ENCODE data around the gene BMP8B.
"Not testable (repeated sequence)": the region's sequence is repeated elsewhere in the genome, so short reads cannot be mapped to it uniquely, and the experiment has no call there.

Gene BMP8B, protein sequence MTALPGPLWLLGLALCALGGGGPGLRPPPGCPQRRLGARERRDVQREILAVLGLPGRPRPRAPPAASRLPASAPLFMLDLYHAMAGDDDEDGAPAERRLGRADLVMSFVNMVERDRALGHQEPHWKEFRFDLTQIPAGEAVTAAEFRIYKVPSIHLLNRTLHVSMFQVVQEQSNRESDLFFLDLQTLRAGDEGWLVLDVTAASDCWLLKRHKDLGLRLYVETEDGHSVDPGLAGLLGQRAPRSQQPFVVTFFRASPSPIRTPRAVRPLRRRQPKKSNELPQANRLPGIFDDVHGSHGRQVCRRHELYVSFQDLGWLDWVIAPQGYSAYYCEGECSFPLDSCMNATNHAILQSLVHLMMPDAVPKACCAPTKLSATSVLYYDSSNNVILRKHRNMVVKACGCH

DNA sequence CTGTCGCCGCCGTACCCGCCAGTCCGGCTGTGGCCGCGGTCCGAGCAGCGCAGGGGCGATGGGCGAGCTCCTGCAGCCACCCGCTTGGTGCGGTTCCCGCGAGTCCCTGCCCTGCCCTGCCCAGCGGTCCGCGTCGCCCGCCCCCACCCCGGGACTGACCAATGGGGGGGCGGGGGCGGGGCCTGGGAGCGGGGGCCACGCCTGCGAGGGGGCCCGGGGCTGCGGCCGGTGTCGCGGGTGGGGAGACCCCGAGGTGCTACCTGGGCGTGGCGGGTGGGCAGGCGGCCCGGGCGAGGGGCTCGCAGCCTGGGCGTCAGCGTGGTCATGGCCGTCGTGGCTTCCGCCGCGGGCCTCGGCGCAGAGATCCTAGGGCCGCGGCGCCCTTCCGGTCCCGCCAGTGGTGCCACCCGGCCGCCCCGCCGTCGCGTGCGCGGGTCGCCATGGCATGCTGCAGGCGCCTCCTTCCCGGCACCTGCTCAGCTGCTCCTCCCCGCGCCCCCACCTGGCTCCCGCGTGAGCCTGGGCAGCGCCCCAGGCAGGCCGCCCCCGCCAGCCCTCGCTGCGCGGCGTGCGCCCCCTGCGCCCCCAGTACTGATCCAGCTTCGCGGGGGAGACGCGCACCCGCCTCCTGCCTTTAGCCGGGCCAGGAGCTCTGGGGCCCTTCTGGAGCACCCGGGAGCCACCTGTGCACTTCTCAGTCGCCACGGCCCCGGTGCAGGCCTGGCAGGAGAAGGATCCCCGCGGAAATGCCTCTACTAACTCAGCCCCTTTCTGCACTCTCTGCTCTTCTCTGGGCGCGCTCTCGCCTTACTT lies at the start of gene BMP8B:
BMP8B (minus strand) TSS at position 108 of the 813 bp plus-strand sequence. CDS start 380 bp downstream, outside the sequence.
- DNase-seq (ENCODE audit: low read depth in 3 of 3) = peak in 1 of 3 donors; percentile 25

DNA sequence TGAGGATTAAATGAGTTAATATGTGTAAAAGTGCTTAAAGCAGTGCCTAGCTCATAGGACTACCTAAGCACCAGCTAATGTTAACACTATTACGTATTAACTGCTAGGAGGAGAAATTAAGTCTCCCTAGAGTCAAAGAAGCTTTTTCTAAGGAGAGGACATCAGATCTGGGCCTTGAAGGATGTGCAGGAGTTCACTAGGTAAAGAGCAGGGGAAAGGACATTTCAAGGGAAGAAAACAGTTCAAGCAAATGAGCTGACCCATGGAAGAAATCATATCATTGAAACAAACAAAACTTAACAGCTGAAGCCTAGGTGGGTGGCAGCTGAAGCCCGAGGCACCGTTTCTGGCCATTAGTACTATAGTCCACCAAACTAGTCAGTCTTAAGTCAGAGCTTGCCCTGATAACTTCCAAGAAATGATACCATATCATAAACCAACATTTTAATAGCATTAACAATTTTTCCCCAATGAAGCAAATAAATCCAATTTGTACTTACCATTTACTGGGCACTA lies 48.0 kb upstream of the BMP8B start:
- no peak for DNase-seq (ENCODE audit: low read depth in 3 of 3)

DNA sequence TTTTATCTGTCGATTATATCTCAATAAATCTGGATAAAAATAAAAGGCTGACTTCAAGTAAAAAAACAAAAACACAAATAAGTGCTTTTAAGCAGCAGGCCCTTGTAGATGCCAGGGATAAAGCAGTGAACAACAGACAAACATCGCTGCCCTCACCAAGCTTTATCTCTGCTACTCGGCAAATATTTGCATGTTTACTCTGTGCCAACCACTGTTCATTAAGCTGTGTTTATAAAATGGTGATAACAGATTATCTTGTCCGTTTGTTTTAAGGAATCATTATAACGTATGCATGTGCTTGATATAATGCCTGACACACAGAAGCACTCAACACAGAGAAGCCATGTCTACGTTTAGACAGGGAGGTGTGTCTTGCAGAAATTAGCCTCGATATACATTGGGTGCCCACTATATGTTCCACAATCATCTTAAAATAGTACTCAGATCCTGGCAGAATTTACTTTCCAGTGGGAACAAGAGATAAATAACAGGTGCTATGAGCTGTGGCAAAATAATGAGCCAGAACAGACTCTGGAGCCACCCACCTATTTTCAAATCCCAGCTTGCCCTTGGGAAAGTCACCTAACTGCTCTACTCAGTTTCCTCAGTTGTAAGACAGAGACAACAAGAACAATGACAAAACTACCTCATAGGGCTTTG lies 47.4 kb upstream of the BMP8B start:
- no peak for DNase-seq (ENCODE audit: low read depth in 3 of 3)

DNA sequence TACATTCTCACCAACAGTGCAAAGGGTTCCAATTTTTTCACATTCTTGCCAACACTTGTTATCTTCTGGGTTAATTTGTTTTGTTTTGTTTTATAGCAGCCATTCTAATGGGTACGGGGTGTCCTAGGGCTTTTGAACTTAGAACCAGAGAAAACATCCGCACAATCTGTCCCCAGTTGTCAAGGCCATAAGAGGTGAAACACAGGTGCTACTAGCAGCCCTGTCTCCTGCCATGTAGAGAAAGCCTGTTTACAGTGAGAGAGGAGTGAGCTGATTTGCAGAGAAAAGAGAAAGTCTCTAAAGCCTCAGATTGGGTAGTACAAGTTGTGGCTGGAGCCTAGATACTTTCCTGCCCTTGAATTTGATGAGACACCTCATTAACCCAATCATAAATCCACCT lies 46.4 kb upstream of the BMP8B start:
- DNase-seq (ENCODE audit: low read depth in 3 of 3) = no peak

DNA sequence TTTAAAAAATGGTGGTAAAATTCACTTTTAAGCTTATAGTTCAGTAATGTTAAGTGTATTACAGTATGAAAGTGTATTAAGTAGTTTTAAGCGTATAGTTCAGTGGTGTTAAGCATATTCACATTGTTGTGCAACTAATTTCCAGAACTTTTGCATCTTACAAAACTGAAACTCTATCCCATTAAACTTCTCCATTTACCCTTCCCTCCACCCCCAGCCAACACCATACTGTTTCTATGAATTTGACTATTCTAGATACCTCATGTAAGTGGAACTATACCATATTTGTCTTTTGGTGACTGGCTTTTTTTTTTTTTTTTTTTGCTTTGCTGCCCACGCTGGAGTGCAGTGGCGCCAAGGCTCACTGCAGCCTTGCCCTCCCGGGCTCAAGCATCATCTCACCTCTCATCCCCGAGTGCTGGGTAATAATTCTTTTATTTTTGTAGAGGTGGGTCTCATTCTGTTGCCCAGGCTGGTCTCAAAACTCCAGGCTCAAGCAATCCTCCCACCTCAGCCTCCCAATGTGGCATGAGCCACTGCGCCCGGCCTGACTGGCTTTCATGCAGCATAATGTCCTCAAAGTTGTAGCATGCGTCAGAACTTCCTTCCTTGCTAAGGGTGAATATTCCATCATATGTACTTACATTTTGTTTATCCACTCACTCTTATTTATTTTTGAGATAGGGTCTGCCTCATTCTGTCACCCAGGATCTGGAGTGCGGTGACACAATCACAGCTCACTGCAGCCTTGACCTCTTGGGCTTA lies 45.1 kb upstream of the BMP8B start:
- no peak for DNase-seq (ENCODE audit: low read depth in 3 of 3)

DNA sequence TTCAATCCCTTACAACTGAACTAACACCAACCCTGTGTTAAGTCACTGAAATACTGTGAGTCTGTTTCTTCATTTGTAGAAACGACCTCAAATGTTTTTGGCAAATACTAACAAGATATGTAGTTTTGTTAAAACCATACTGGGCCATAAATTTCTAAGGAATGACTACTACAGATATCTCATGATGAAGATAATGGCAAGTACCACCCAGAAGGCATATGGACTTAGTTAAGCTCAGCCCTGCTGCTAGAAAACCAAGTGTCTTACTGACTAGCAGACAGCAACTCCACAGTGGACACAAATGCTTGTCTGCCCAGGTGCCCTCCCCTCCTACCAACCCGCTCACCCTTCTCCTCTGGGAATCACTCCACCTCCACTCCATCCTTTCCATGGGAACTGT lies 44.5 kb upstream of the BMP8B start:
- no peak for DNase-seq (ENCODE audit: low read depth in 3 of 3)

DNA sequence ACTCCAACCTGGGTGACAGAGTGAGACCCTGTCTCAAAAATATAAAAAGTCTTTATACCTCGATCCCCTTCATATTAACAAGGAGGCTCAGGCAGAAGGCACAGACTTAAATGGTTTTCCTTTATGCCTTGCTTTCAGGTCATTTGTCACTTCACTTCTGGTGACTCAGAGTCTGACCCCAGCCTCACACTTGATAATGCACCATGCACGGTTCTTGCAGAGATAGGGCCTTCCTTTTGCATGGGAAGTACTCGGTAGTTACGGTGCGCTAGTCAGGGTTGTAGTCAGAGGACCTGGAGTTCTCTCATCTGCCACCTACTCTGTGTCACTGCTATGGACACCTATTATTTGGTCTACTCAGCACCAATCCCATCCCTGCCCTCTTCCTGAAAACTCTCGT lies 43.6 kb upstream of the BMP8B start:
- DNase-seq (ENCODE audit: low read depth in 3 of 3) = no peak

DNA sequence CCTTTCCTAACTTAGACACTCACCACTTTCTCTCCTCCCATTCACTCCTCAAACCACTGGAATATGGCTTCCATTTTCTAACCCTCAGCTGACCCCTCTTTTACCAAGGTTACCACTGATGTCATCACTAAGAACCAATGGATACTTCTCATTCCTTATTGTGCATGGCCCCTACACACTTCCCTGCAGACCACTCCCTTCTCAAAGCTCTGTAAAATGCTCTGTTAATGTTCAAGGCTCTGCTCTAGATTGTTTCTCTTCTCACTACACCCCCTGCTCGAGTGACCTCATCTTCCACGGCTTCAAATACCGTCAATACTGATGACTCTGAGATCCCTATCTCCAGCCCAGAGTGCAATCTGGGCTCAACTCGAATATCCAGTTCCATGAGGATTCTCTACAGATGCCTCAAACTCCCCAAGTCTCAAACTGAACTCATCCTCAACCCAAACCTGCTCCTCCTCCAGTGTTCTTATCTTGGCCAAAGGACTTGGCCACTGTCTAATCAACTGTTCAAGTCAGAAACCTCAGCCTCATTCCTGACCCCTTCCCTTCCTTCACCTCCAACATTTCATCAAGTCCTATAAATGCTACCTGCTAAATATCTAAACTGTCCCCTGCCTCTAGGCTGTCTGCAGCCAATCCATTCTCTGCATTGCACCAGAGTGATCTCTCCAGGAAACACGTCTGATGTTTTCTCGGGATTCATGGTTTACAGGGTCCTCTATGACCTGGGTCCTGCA lies 41.3 kb upstream of the BMP8B start:
- DNase-seq (ENCODE audit: low read depth in 3 of 3) = no peak

DNA sequence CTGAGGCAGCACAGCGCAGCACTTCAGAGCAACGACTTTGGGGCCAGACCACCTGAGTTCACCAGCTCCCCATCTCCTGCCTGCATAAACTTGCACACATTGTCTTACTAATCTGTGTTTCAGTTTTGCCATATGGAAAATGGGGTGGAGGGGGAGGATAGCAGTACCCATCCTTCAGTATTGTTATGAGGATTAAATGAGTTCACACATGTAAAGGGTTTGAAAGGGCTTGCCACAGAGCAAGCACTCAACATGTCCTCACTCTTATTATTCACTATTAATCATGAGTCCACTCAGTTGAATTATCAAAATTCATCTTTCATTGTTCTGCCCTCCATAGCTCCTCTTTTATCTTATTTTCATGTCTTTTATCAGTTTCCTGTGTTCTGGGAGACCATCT lies 40.1 kb upstream of the BMP8B start:
- DNase-seq (ENCODE audit: low read depth in 3 of 3) = no peak

DNA sequence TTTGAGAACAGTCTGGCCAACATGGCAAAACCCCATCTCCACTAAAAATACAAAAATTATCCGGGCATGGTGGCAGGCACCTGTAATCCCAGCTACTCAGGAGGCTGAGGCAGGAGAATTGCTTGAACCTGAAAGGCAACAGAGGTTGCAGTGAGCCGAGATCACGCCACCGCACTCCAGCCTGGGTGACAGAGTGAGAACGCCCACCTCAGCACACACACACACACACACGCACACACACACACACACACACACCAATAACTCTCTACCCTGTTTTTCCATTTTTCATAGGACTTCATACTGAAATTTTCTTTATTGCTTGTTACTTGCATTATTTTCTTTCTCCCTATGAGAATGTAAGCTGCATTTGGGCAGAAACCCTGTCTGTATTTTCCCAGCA lies 39.6 kb upstream of the BMP8B start:
- DNase-seq (ENCODE audit: low read depth in 3 of 3) = not testable (repeated sequence)

DNA sequence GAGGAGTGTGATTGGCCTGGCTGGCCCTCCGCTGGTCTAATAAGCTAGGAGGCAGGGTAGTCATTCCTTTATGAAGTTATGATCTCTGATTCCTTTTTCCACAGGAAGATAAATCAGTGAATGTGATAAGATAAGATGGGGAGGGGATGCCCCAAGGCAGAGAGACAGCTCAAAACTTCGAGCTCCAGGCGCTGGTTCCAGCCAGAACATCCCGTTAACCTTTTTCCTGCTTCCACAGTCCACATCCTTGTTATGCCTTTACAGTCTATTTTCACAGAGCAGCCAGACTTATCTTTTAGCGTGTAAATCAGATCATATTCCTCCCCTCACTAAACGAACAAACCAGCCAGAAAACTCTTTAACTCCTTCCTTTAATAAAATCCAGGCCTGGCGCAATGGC lies 38.5 kb upstream of the BMP8B start:
- no peak for DNase-seq (ENCODE audit: low read depth in 3 of 3)

DNA sequence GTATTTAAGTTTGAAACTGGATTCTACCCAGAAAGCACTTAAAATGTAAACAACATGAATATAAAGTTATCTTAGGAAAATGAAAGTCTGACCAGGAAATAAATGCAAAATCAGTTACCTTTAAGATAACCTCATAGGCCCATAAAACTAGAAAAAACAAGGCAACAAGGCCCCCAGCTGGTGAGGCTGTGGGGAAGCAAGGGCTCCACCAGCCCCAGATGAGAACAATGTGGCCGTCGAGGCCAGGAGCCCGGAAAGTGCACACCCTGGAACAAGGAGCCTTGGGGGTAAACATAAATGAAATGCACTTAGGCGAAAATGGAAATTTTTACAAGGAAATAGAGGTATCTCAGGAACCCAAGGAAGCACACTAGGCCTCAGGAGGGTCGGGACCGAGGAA lies 37.9 kb upstream of the BMP8B start:
- no peak for DNase-seq (ENCODE audit: low read depth in 3 of 3)

DNA sequence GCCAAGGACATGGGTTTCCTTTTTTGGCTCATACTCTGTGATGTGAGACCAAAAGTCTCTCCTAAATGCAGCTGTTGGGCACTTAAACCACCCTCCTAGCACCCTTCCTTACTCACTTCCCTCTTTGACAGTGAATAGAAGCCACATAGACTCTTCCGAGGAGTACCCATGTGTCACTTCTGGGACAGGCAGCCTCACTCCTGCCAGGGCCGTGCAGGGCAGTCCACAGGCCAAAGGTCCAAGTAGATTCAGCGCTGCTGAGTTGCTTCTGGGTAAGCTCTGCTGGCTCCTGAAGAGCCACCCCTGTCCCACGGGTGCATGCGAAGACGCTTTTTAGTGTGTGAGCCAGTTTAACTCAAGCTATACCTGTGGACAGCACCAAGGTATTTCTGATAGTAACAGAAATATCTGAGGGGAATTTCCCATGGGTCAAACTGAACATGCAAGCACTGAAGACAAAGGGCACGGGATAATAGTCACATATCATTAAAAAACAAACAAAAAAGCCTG lies 36.8 kb upstream of the BMP8B start:
- DNase-seq (ENCODE audit: low read depth in 3 of 3) = no peak

DNA sequence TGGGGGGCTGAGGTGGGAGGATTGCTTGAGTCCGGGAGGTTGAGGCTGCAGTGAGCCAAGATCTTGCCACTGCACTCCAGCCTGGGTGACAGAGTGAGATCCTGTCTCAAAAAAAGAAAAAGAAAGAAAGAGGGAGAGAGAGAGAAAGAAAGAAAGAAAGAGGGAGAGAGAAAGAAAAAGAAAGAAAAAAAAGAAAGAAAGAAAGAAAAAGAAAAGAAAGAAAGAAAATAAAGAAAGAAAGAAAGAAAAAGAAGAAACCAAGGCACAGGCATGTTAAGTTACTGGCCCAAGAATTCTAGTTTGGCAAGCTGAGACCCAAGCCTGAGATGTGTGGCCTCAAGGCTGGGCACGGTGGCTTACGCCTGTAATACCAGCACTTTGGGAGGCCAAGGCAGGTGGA lies 34.8 kb upstream of the BMP8B start:
- DNase-seq (ENCODE audit: low read depth in 3 of 3) = not testable (repeated sequence)

DNA sequence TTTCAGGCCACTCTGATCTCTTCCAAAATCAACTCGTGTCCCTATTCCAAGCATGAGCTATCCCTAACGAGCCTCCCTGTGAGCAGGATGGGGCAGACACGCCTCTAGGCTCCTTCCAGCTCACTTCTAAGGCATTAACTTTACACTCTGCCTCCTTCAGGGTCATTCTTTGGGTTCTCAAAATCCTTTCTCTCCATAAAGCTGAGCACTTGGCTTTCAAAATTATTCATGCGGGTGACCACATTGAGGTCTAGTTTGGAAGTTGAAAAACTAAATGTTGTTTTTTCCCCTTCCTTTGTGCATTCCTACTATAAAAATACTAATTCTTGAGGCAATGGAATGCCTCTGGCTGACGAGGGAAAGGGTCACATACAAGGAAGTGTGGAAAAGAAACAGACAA lies 33.5 kb upstream of the BMP8B start:
- DNase-seq (ENCODE audit: low read depth in 3 of 3) = no peak

DNA sequence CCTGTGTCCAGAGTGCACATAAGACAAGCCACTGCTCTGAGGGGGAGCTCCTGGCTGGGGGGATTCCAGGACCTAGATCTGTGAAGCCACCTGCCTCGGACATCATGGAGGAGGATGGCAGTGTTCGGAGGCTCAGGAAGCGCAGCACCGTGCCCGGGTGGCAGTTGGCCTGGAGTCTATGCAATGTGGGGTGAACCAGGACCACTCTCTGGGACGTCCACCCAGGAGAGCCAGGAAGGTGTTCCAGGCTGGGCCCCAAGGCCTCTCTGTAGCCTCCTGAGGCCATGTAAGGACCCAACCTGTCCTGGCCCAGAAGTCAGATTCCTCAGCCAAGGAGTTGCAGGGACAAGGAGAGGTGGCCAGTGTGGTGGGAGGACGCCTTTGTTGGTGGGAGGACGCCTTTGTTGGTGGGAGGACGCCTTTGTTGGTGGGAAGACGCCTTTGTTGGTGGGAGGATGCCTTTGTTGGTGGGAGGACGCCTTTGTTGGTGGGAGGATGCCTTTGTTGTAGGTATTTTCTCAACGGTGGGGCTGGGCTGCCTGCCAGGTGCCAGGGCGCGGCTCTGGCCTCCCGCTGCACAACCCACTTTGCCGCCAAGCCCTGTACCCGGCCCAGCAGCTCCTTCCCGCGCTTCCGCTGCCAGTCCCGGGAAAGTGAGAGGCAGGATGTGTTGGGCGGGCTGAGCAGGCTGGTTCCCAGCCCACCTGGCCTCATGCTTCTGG lies 30.6 kb upstream of the BMP8B start:
- no peak for DNase-seq (ENCODE audit: low read depth in 3 of 3)

DNA sequence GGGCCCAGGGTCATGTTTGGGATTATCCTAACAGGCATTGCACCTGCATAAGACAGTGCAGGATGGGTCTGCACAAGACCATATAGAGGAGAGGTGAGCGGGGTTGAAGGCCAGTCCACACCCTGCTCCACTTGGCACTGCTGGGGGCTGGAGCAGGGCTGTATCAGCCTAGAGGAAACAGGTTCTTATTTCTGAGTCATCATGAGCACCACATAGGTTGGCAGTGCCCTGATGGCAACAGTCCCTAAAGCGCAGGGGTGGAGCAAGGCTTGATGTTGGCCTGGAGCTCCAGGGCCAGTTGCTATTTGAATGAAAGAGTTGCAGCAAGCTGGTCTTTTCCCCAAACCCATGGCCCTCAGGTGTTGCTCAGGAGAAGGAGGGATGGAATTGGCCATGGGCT lies 29.8 kb upstream of the BMP8B start:
- DNase-seq (ENCODE audit: low read depth in 3 of 3) = no peak

DNA sequence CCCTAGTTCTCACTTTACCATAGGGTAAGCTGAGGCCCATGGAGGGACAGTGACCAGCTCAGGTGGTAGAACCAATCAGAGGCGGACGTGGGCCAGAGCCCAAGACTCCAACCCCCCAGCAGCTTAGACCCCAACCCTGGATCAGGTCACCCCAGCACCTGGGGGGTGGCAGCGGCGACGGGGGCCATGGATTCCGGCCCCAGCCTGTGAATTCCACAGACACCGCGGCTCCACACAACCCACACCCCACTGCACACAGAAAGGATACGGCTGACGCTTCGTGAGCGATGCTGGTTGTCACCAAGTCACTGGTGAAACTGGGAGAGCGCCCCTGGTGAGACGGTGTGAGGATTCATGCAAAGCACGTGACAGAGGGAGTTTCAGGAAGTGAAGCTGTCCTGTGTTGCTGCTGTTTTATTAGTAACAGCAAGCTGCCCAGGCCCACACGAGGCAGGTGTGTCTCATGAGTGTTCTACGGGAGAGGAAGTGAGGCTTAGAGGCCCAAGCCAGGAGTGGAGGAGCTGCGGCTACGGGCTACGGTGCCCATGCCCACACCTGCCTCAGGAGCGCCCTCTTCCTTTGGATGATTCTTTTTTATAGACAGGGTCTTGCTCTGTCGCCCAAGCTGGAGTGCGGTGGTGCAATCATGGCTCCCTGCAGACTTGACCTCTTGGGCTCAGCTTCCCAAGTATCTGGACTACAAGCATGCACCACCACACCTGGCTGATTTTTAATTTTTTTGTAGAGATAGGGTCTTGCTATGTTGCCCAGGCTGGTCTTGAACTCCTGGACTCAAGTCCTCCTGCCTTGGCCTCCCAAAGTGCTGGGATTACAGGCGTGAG lies 28.6 kb upstream of the BMP8B start:
- peak; percentile 23 to 55 (median 32) for DNase-seq (ENCODE audit: low read depth in 3 of 3)

Measured in stimulated activated CD4-positive, alpha-beta T cell treated with anti-CD3 and anti-CD28 coated beads, TNF-alpha, amount 100 ng/mL, for 48 hours (primary cell).